Epithelial cell of proximal tubule (primary cell): ENCODE measurements around the gene WDR90. TPM values are rescaled to one million over a fixed set of nuclear protein-coding genes. Genes with fewer than 3 reads are reported as not detected.

ENCODE experiments used
- DNase-seq: peaks from one replicate; pipeline ENCODE4 v3.0.0-alpha.2; 2011; ENCODE audit warnings: low read depth
- H3K4me3 ChIP-seq: 2 replicates; pipeline ENCODE4 v1.5.1; 2011; ENCODE audit warnings: low read depth, mild to moderate bottlenecking, low read length
- total RNA-seq: library from RNA; depleted of rRNA; stranded (reverse); fragments of >200 nt; gene quantifications from 2 replicates; pipeline ENCODE4 v1.2.3, GENCODE V29; 2015
- TF ChIP-seq, protein P1 (sequence below): conservative IDR thresholded peaks from 2 replicates; pipeline ENCODE4 v1.5.1; 2012; ENCODE audit warnings: low read depth, mild to moderate bottlenecking, low read length

Gene WDR90
- total RNA-seq, 1 donor from 2014 or later: 45.6 TPM

DNA sequence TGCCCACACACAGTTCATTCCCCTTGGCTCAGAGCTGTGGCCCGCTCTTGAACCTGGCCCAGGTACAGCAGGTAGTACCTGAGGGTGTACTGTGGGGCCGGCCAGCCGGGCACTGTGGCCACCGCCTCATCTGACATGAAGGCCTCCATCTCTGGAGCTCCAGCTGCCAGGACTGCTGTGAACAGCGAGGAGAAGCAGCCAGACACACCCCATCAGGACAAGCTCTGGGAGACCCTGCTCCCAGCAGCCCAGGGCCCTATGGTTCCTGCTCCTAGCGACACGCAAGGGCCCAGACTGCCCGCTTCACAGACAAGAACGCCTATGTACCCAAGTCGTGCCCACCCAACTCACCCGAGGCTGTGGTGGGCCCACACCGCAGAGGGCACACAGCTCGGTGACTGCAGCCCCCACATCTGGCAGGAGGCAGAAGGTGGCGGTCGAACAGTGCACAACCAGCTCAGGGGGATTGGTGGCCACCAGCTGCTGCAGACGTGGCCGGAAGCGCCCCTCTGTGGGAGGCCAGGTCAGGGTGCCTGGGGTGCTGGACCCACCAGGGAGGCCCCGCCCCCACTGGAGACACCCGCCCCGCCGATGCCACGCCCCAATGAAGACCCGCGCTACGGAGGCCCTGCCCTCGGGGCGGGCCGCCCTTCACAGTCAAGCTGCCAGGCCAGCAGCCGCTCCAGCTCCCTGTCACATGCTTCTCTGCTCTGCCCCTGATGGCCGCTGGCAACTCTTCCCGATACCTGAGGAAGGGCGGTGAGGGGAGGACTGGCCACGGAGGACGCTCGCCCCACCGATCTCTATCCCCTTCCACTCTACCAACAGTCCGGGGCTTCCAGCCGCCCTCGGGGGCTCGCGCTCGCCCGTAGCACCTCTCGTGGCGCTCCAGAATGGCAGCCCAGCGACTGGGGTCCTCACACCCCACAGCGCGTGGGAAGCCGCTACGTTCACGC lies 30.0 kb downstream of the WDR90 start:
- TF ChIP-seq, protein P1, sequence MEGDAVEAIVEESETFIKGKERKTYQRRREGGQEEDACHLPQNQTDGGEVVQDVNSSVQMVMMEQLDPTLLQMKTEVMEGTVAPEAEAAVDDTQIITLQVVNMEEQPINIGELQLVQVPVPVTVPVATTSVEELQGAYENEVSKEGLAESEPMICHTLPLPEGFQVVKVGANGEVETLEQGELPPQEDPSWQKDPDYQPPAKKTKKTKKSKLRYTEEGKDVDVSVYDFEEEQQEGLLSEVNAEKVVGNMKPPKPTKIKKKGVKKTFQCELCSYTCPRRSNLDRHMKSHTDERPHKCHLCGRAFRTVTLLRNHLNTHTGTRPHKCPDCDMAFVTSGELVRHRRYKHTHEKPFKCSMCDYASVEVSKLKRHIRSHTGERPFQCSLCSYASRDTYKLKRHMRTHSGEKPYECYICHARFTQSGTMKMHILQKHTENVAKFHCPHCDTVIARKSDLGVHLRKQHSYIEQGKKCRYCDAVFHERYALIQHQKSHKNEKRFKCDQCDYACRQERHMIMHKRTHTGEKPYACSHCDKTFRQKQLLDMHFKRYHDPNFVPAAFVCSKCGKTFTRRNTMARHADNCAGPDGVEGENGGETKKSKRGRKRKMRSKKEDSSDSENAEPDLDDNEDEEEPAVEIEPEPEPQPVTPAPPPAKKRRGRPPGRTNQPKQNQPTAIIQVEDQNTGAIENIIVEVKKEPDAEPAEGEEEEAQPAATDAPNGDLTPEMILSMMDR: no peak
- H3K4me3 ChIP-seq: peak overlapping the region; percentile 57
- DNase-seq: no peak

DNA sequence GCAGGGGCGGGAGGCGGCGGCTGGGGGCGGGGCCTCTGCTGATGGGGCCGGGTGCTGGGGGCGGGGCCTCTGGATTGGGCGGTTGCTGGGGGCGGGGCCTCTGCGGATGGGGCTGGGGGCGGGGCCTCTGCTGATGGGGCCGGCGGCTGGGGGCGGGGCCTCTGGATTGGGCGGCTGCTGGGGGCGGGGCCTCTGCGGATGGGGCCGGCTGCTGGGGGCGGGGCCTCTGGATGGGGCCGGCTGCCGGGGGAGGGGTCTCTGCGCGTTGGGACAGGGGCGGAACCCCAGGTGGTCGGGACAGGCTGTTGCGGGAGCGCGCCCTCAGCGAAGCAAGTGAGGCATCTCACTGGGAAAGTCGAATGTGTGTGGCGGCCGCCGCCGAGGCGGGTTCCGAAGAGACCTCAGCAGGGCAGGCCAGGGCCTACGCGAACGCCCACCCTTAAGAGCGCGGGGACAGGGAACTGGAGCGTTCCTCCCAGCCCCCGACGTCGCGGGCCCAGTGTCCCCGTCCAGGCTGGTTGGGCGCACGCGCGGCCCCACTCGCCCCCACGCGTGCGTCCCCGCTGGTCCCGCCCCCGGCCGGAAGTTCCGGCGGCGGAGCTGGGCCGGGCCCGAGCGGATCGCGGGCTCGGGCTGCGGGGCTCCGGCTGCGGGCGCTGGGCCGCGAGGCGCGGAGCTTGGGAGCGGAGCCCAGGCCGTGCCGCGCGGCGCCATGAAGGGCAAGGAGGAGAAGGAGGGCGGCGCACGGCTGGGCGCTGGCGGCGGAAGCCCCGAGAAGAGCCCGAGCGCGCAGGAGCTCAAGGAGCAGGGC lies 30.9 kb downstream of the WDR90 start, which contains the start of gene STUB1:
Gene STUB1, plus strand, starts transcription at position 597 of the 811 bp plus-strand sequence. Its CDS starts 116 bp downstream, at position 713.
- TF ChIP-seq, protein P1: no peak
- H3K4me3 ChIP-seq: peak within 1 kb of the TSS; percentile 84
- no peak for DNase-seq

DNA sequence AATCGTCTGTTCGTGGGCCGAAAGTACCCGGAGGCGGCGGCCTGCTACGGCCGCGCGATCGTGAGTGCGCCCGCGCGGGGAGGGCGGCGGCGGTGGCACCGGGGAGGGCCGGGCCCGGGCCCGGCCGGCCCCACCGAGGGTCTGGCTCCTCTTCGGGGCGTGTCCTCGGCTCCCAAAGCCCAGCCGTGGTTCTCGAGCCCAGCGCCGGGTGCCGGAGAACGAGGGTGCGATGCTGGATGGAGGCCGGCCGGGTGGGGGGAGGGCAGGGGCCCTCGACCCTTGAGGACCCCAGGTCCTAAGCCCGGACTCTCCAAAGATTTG lies 31.4 kb downstream of the WDR90 start:
- DNase-seq: no peak
- TF ChIP-seq, protein P1: no peak
- peak overlapping the region; percentile 84 for H3K4me3 ChIP-seq

DNA sequence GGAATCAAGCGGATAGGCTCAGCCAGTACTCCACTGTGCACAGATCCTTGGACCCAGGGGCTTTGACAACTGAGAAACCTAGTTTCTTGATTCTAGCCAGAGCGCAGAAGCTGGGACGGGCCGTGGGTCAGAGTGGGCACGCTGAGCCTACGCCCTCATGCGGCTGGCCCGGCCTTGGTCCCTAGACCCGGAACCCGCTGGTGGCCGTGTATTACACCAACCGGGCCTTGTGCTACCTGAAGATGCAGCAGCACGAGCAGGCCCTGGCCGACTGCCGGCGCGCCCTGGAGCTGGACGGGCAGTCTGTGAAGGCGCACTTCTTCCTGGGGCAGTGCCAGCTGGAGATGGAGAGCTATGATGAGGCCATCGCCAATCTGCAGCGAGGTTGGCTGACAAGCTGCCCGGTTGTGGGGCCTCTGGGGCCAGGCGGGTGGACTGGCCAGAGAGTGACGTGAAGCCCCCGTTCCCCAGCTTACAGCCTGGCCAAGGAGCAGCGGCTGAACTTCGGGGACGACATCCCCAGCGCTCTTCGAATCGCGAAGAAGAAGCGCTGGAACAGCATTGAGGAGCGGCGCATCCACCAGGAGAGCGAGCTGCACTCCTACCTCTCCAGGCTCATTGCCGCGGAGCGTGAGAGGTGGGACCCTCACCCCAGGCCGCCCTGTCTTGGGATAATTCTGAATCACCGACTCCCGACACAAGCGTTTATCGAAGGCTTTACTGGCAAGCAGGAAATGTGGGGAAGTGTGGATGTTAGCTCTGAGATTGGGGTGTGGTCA lies 32.0 kb downstream of the WDR90 start:
- peak overlapping the region; percentile 84 for H3K4me3 ChIP-seq
- no peak for DNase-seq
- TF ChIP-seq, protein P1: no peak

DNA sequence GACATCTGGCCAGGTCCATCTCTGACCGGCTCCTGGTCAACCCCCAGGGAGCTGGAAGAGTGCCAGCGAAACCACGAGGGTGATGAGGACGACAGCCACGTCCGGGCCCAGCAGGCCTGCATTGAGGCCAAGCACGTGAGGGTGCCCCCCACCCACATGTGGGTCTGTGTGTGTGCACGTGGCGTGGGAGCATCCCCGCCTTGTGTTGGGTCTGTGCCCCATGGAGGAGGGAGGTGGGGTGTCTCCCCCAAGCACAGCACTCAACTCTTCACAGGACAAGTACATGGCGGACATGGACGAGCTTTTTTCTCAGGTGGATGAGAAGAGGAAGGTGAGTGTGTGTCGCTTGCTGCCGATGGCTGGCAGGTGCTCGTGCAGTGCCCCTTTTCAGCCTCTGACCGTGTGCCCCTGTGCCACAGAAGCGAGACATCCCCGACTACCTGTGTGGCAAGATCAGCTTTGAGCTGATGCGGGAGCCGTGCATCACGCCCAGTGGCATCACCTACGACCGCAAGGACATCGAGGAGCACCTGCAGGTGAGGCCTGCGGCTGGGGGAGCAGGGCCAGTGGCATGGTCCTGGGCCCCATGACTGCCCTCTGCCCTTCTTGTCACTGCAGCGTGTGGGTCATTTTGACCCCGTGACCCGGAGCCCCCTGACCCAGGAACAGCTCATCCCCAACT lies 32.7 kb downstream of the WDR90 start:
- no peak for DNase-seq
- peak overlapping the region; percentile 84 for H3K4me3 ChIP-seq
- TF ChIP-seq, protein P1: no peak
